GF-D8 (cell line): Measurements from ENCODE around the gene AATK.

Experiments
- DNase-seq: peaks from one replicate; lab custom pipeline; 2025; lab: John Stamatoyannopoulos, UW

Gene AATK

GRCh38 chr17:81166033-81166492, at the start of gene AATK:
AATK (minus strand) TSS chr17:81166221; CDS start chr17:81165992, 229 bp downstream.
- DNase-seq, result no peak

GRCh38 chr17:81213978-81214377, 48.0 kb upstream of the AATK start:
- no peak for DNase-seq

DNA sequence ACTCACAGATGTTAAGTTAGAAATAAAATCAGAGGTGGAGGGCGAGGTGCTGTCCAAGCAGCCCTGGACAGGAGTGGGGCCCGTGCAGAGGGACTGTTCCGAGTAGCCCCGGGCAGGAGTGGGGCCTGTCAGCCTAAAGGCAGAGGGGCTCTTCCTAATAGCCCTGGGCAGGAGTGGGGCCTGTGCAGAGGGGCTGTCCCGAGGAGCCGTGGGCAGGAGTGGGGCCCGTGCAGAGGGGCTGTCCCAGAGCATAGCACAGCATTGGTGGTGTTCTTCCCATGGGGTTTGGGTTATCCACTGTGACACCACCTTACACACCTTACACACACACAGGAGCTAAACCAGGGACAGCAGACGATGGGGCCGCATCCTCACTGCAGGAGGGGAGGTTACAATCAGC, 46.3 kb upstream of the AATK start:
- DNase-seq, result no peak

GRCh38 chr17:81210868-81211267, 44.8 kb upstream of the AATK start:
- DNase-seq, result no peak

DNA sequence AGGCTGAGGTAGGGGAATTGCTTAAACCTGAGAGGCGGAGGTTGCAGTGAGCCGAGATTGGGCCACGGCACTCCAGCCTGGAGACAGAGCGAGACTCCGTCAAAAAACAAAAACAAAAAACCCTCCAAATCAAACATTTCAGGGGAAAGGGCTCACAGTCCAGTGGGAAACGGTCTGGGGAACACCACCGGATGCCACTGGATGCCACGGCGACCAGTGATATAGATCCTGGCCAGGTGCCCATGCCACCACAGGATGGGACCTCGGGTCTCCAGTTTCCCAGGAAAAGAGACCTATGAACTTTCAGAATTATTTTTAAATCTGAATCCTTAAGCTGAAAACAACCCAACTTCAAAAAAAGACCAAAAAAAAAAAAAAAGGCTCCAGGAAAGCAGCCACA, 44.4 kb upstream of the AATK start:
- no peak for DNase-seq

GRCh38 chr17:81209141-81209540, 43.1 kb upstream of the AATK start:
- DNase-seq, result no peak

DNA sequence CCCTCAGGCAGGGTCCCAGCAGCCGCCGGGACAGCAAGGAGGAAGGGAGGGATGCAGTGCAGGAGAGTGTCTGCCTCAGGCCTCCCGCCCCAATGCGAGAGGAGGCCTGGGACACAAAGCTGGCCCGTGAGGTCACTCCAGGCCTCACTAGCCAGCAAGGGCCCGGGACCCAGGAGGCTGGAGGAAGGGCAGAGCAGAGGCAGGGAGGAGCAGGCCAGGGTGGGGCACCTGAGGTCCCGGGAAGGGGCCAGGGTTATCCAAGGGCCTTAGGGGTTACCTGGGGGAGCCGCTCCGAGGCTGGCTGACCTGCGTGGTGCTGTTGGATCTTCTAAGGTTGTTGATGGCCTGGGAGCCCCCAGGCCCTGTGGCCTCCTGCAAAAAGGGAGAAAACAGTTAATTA, 42.6 kb upstream of the AATK start:
- no peak for DNase-seq

GRCh38 chr17:81207610-81208581, 41.9 kb upstream of the AATK start:
- peak; percentile 13 for DNase-seq

DNA sequence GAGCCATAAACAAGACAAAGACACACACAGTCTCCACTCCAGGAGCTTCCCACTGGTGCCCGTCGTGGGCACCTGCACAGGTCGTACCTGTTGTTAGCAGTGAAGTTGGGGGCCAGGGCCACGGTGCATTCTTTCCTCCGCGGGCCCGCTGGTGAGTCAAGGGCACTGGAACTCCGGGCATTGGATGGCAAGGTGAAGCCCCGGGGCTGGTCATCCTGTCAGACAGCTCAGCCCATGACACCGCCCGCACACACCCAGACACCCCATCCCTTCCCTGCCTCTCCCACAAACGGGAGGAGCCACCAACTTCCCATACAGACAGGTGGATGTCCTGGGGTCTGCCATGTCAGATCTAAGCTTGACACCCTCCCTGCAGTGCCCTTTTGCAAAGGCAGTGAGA, 40.6 kb upstream of the AATK start:
- no peak for DNase-seq

GRCh38 chr17:81206166-81206565, 40.1 kb upstream of the AATK start:
- no peak for DNase-seq

DNA sequence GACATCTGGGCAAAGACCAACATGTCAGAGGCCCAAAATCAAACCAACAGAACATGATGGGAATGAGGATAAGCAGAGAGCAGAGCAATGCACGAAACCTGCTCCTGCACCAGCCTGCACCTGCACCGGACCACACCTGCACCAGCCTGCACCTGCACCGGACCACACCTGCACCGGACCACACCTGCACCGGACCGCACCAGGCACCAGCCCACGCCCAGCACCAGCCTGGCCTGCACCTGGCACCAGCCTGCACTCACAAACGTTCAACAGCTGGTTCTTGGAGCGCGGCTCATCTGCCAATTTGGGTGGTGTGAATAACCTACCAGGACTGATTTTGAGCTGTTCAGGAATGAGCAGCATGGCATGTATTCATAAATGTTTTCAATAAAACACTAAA, 38.6 kb upstream of the AATK start:
- no peak for DNase-seq

GRCh38 chr17:81203136-81203535, 37.1 kb upstream of the AATK start:
- DNase-seq, result no peak

GRCh38 chr17:81202318-81202717, 36.3 kb upstream of the AATK start:
- no peak for DNase-seq

DNA sequence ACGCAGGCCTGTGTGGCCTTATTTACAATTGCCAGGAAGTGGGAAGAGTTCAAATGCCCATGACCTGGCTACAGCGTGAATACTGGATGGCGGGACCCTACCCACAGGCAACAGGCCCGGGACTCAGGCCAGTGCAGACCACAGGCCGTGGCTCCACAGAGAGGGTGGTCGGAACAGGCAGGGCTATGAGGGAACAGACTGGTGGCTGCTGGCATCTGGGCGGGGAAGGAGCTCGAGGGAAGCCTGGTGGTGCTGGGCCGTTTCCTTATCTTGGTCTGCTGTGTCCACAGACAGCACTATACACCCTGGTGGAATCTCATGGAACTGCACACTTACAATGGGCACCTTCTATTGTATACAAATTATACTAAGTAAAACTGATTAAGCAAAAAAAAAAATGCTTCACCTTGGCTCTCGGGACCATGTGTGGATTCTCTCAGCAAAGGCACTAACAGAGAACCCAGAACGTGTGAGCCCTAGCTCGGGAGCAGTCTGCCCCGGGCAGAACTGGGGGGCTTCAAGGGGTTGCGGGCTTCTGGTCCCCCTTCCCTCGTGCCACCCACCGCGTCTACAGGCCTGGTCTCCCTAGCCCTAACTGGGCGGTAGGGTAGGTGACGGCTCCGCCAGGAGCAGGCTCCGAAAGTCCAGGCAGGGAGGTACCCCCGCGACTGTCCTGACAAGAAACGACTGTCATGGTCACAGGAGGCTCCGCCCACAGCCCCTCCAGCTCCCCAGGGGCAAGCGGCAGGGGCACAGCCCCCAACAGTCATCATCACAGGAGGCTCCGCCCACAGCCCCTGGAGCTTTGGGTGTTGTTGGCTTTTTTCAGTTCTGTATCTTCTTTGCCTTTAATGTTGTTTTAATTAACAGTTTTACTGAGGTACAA, 34.9 kb upstream of the AATK start:
- DNase-seq, result peak; percentile 51

GRCh38 chr17:81200201-81200600, 34.2 kb upstream of the AATK start:
- no peak for DNase-seq

DNA sequence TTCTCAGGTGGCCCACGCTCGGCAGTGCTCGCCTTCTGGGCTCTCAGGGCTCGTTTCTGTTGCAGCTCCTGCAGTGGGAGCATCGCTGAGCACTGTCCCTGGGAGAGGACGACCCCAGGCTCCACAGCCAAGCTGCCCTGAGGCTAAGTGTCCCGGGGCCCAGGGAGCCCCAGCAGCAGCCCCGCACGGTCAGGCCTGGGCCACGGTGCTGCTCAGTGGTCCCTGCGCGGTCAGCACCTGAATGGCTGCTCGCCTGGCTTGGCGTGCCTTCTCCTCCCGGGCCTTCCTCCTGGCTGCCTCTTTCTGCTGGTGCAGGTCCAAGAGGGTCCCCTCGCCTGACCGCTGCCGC, 33.4 kb upstream of the AATK start:
- no peak for DNase-seq

GRCh38 chr17:81198826-81199481, 32.9 kb upstream of the AATK start:
- DNase-seq, result no peak

DNA sequence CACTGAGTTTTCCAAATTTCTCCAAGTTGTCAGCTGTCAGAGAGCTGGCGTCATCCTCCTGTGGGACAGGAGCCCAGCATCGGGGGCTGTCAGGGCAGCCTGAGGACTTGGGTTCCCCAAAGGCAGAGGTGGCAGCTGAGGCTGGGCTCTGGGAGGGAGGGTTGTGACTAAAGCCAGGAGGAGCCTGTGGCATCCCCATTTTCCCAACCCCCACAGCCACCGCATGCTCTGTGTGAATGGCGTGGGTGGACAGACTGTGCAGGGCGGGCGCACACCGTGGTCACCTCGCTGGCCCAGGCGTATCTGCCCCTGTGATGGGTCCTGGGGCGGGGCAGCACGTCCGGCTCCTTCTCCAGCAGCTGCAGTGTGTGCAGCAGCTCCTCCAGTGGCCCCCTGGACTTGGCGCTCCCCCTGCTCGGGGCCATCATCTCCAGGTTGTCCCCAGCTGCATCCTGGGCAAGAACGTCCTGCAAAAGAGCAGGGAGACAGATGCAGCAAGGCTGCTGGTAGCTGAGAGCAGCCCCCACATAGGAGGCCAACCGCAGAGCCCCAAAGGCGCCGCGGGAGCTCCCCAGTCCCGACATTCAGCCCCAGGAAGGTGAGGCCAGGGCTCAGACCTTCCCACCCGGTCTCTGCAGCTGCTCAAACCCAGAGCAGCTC, 31.9 kb upstream of the AATK start:
- no peak for DNase-seq

GRCh38 chr17:81197409-81197795, 31.4 kb upstream of the AATK start:
- no peak for DNase-seq

- no peak for DNase-seq
Measured at GRCh38 chr17:81196505-81197408, 30.7 kb upstream of the AATK start.
